H9 (cell line): ENCODE measurements around the gene DAB1. TPM values are rescaled to one million over a fixed set of nuclear protein-coding genes. Genes with fewer than 3 reads are reported as not detected.

Experiments
- DNase-seq: peaks from one replicate; pipeline ENCODE4 v3.0.0-alpha.2; 2017
- H2AFZ ChIP-seq: one replicate; pipeline ENCODE4 v1.6.1; 2013; ENCODE audit warnings: mild to moderate bottlenecking, low read length, control low read depth, moderate library complexity
- H2AK5ac ChIP-seq: 2 replicates; pipeline ENCODE4 v1.6.1; 2013; ENCODE audit warnings: low read length, control low read depth, mixed read lengths; ENCODE audit not compliant: insufficient read length
- H2BK120ac ChIP-seq: one replicate; pipeline ENCODE4 v1.6.1; 2013; ENCODE audit warnings: low read depth, mild to moderate bottlenecking, low read length, control low read depth, inconsistent platforms; ENCODE audit not compliant: poor library complexity, severe bottlenecking
- H2BK12ac ChIP-seq: 2 replicates; pipeline ENCODE4 v1.6.1; 2013; ENCODE audit warnings: low read length, control low read depth, mixed read lengths, low read depth; ENCODE audit not compliant: insufficient read length
- H2BK15ac ChIP-seq: 2 replicates; pipeline ENCODE4 v1.6.1; 2013; ENCODE audit warnings: low read depth, low read length, control low read depth
- H2BK20ac ChIP-seq: one replicate; pipeline ENCODE4 v1.6.1; 2013; ENCODE audit warnings: low read depth, mild to moderate bottlenecking, low read length, control low read depth, inconsistent platforms; ENCODE audit not compliant: poor library complexity, severe bottlenecking
- H2BK5ac ChIP-seq: 2 replicates; pipeline ENCODE4 v1.6.1; 2013; ENCODE audit warnings: low read length, control low read depth, mixed read lengths; ENCODE audit not compliant: insufficient read length
- H3K14ac ChIP-seq: 2 replicates; pipeline ENCODE4 v1.6.1; 2013; ENCODE audit warnings: low read length, control low read depth; ENCODE audit not compliant: insufficient read depth
- H3K18ac ChIP-seq: 2 replicates; pipeline ENCODE4 v1.6.1; 2013; ENCODE audit warnings: low read depth, mild to moderate bottlenecking, mixed read lengths, low read length, control low read depth; ENCODE audit not compliant: insufficient read length
- H3K23ac ChIP-seq: 2 replicates; pipeline ENCODE4 v1.6.1; 2013; ENCODE audit warnings: low read length, control low read depth, mixed read lengths, low read depth; ENCODE audit not compliant: insufficient read length
- H3K23me2 ChIP-seq: 2 replicates; pipeline ENCODE4 v1.6.1; 2013; ENCODE audit warnings: low read depth, mild to moderate bottlenecking, mixed read lengths, low read length, control low read depth; ENCODE audit not compliant: insufficient read length, poor library complexity, severe bottlenecking
- H3K27ac ChIP-seq: 2 replicates; pipeline ENCODE4 v1.5.1; 2013; ENCODE audit warnings: low read length, control low read depth, mixed read lengths, low read depth; ENCODE audit not compliant: insufficient read length
- H3K27me3 ChIP-seq: 2 replicates; pipeline ENCODE4 v1.6.1; 2013; ENCODE audit warnings: low read length, control low read depth, inconsistent platforms; ENCODE audit not compliant: insufficient read depth
- H3K4ac ChIP-seq: 2 replicates; pipeline ENCODE4 v1.6.1; 2013; ENCODE audit warnings: low read depth, mild to moderate bottlenecking, control low read depth, inconsistent platforms, low read length, moderate library complexity
- H3K4me1 ChIP-seq: 2 replicates; pipeline ENCODE4 v1.6.1; 2013; ENCODE audit warnings: low read length, control low read depth, inconsistent platforms; ENCODE audit not compliant: insufficient read depth
- H3K4me2 ChIP-seq: 2 replicates; pipeline ENCODE4 v1.6.1; 2013; ENCODE audit warnings: low read length, control low read depth, mixed read lengths; ENCODE audit not compliant: insufficient read length, insufficient read depth
- H3K56ac ChIP-seq: 2 replicates; pipeline ENCODE4 v1.6.1; 2013; ENCODE audit warnings: low read depth, mild to moderate bottlenecking, mixed read lengths, low read length, control low read depth; ENCODE audit not compliant: insufficient read length
- H3K79me1 ChIP-seq: 2 replicates; pipeline ENCODE4 v1.6.1; 2013; ENCODE audit warnings: low read depth, mild to moderate bottlenecking, moderate library complexity, low read length, control low read depth, inconsistent platforms; ENCODE audit not compliant: insufficient read depth, poor library complexity, severe bottlenecking
- H3K79me2 ChIP-seq: 2 replicates; pipeline ENCODE4 v1.6.1; 2013; ENCODE audit warnings: low read length, control low read depth, inconsistent platforms; ENCODE audit not compliant: insufficient read depth
- H3K9ac ChIP-seq: 2 replicates; pipeline ENCODE4 v1.6.1; 2013; ENCODE audit warnings: low read length, control low read depth, mixed read lengths; ENCODE audit not compliant: insufficient read length; ENCODE audit errors: extremely low read depth
- H3K9me3 ChIP-seq: one replicate; pipeline ENCODE4 v1.6.1; 2013; ENCODE audit warnings: low read depth, low read length, inconsistent platforms; ENCODE audit not compliant: control insufficient read depth
- H3T11ph ChIP-seq: one replicate; pipeline ENCODE4 v1.6.1; 2013; ENCODE audit warnings: mild to moderate bottlenecking, low read length, control low read depth, inconsistent platforms
- H4K20me1 ChIP-seq: one replicate; pipeline ENCODE4 v1.6.1; 2013; ENCODE audit not compliant: control insufficient read depth, insufficient read length, insufficient read depth
- H4K5ac ChIP-seq: 2 replicates; pipeline ENCODE4 v1.6.1; 2013; ENCODE audit warnings: low read depth, mild to moderate bottlenecking, mixed read lengths, low read length, control low read depth; ENCODE audit not compliant: insufficient read length
- H4K8ac ChIP-seq: replicated peaks from 2 replicates; pipeline ENCODE4 v1.6.1; 2013; ENCODE audit warnings: low read length, control low read depth, mixed read lengths, low read depth; ENCODE audit not compliant: insufficient read length
- H4K91ac ChIP-seq: 2 replicates; pipeline ENCODE4 v1.6.1; 2013; ENCODE audit warnings: low read depth, mild to moderate bottlenecking, moderate library complexity, mixed read lengths, low read length, control low read depth; ENCODE audit not compliant: insufficient read length
- H3K27ac Mint-ChIP-seq, 3 experiments: 2 replicates in 2 of 3; 3 replicates in 1 of 3; pipeline ENCODE4 v1.8.0; 2020 to 2021; ENCODE audit warnings: mixed read lengths in 3 of 3, mild to moderate bottlenecking in 1 of 3, moderate library complexity in 1 of 3
- H3K27me3 Mint-ChIP-seq: 2 replicates; pipeline ENCODE4 v1.8.0; 2021; ENCODE audit warnings: low read depth, mild to moderate bottlenecking, moderate library complexity, mixed read lengths
- H3K36me3 Mint-ChIP-seq, 3 experiments: 2 replicates in 2 of 3; 3 replicates in 1 of 3; pipeline ENCODE4 v1.8.0; 2020 to 2021; ENCODE audit warnings: low read depth in 3 of 3, mixed read lengths in 3 of 3; ENCODE audit not compliant: insufficient read depth in 1 of 3
- H3K4me1 Mint-ChIP-seq, 2 experiments: 2 replicates each; pipeline ENCODE4 v1.8.0; 2020; ENCODE audit warnings: mixed read lengths in 2 of 2
- H3K4me3 Mint-ChIP-seq, 2 experiments: 2 replicates in 1 of 2; 3 replicates in 1 of 2; pipeline ENCODE4 v1.8.0; 2020 to 2021; ENCODE audit warnings: mild to moderate bottlenecking in 2 of 2, mixed read lengths in 2 of 2, moderate library complexity in 1 of 2
- H3K9me3 Mint-ChIP-seq, 2 experiments: 2 replicates in 1 of 2; 3 replicates in 1 of 2; pipeline ENCODE4 v1.8.0; 2020; ENCODE audit warnings: mild to moderate bottlenecking in 2 of 2, mixed read lengths in 2 of 2, moderate library complexity in 1 of 2
- CTCF ChIP-seq: fragments of 200-600 bp; sonication (generic); conservative IDR thresholded peaks from 3 replicates; pipeline ENCODE4 v1.8.0; 2021; ENCODE audit warnings: antibody characterized with exemption, mild to moderate bottlenecking
- WGBS: extraction: QIAGEN DNeasy Blood & Tissue Kit; methylation state at CpG from one replicate; pipeline ENCODE4 v1.1.7; 2013; ENCODE audit warnings: missing lambda C conversion rate, low lambda C conversion rate, mixed read lengths; ENCODE audit not compliant: insufficient read length; ENCODE audit errors: extremely low coverage; 5-methylcytosine and 5-hydroxymethylcytosine counted together
- total RNA-seq: library from RNA; stranded (reverse); gene quantifications from 2 replicates; pipeline ENCODE4 v1.2.1, GENCODE V29; 2021

Gene DAB1
- total RNA-seq, 1 experiment from 2014 or later: 9.3 TPM

- Histone ChIP-seq H3K9ac (no peak overlapping the region), H3K56ac (no peak overlapping the region), H4K5ac (no peak overlapping the region), H3K23me2 (no peaks in the 10 kb centered on the region), H3K9me3 (no peaks in the 10 kb centered on the region), H2BK20ac (no peak overlapping the region), H3K27ac (no peak overlapping the region), H2BK5ac (no peak overlapping the region), H3K23ac (no peak overlapping the region), H3K4me1 (no peaks in the 10 kb centered on the region), H4K8ac (no peak overlapping the region), H3K14ac (no peak overlapping the region), H2BK12ac (no peak overlapping the region), H3T11ph (no peak overlapping the region), H2AK5ac (no peak overlapping the region), H3K18ac (no peak overlapping the region), H2BK120ac (no peak overlapping the region), H4K20me1 (no peaks in the 10 kb centered on the region), H3K79me2 (no peaks in the 10 kb centered on the region), H3K4ac (no peak overlapping the region), H3K27me3 (no peaks in the 10 kb centered on the region), H2BK15ac (no peak overlapping the region), H3K4me2 (no peak overlapping the region), H4K91ac (no peak overlapping the region), H2AFZ (no peak overlapping the region), H3K79me1 (no peaks in the 10 kb centered on the region)
- H3K36me3 Mint-ChIP-seq: no peaks in the 10 kb centered on the region
- no peak for DNase-seq
- H3K27ac Mint-ChIP-seq: no peak overlapping the region
- WGBS: no CpG with 5 or more reads among the region's 3 CpGs
- peaks cover 4% of the 10 kb centered on the region; the same call in 1 of the 2 replicates for H3K27me3 Mint-ChIP-seq
- no peak for TF ChIP-seq CTCF
- H3K4me1 Mint-ChIP-seq: no peaks in the 10 kb centered on the region
- no peak overlapping the region for H3K4me3 Mint-ChIP-seq
- no peaks in the 10 kb centered on the region for H3K9me3 Mint-ChIP-seq
Measured at GRCh38 chr1:56957931-56958330, 465.9 kb downstream of the DAB1 start.
